ENCODE results near the gene SCYGR8.
A peak's percentile ranks its signal among the peaks of the same experiment; 100 is the strongest.

SCYGR8 gene

GRCh38 chr2:227761740-227762476 is 16.2 kb downstream of the SCYGR8 start:
- DNase-seq (ENCODE audit: low read depth in 3 of 3), result no peak

DNA sequence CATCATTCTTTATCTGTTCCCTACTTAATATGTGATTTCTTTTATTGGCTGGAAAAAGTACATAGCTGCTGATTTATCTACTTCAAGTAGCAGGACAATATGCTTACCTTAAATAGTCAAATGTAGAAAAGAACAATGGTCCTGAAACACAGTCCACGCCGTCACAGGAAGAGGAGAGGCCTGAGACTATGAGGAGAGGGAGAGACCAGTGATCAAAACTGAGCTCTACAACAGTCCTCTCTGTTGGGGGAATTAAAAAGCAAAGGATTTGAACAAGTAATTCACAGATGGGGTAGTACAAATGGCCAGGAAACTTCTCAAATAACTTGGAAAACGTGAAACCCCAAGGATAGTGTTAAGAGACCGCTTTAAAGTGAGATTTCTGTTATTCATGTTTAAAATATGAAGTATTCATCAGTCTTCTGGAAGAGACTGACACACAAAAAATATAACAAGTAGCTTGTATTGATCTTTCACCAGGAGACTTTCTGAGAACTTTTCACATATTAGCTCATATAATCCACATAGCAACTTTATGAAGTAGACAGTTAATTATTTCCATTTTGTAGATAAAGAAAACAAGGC is 20.2 kb downstream of the SCYGR8 start:
- DNase-seq (ENCODE audit: low read depth in 3 of 3), result no peak

GRCh38 chr2:227766373-227766883 is 20.7 kb downstream of the SCYGR8 start:
- peak; percentile 32 to 42 (median 37) for DNase-seq (ENCODE audit: low read depth in 3 of 3)

- no peak for DNase-seq (ENCODE audit: low read depth in 3 of 3)
Observed at GRCh38 chr2:227767830-227768229, 22.1 kb downstream of the SCYGR8 start.

- no peak for DNase-seq (ENCODE audit: low read depth in 3 of 3)
Observed at GRCh38 chr2:227772197-227772661, 26.5 kb downstream of the SCYGR8 start.

- DNase-seq (ENCODE audit: low read depth in 3 of 3), result no peak
Observed at GRCh38 chr2:227772932-227773331, 27.2 kb downstream of the SCYGR8 start.

DNA sequence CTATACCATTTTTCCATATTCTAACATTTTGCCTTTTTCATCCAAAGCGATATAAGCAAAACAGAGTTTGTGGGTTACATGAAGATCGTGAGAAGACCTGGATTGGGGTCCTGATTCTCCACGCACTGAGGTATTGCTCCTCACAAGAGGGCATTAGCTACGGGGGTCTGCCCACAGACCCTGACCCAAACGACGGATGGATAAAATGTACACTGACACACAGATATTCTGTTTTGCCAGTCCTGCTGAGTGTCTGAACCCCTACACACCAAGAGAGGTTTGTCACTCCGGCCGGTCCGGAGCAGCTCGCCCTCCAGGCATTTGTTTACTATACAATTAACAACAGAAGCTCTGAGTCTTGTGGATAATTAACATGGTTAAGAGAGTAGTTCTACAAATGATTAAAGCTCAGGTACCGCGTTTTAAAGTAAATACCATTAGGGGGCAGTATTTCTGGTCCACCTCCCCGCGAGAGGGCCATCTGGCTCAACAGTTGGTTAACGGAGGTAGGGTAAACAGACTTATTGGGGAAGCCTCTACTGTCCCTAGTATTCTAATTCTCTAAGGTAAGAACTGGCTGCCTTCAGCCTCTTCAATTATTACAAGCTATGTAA is 28.4 kb downstream of the SCYGR8 start:
- no peak for DNase-seq (ENCODE audit: low read depth in 3 of 3)

DNA sequence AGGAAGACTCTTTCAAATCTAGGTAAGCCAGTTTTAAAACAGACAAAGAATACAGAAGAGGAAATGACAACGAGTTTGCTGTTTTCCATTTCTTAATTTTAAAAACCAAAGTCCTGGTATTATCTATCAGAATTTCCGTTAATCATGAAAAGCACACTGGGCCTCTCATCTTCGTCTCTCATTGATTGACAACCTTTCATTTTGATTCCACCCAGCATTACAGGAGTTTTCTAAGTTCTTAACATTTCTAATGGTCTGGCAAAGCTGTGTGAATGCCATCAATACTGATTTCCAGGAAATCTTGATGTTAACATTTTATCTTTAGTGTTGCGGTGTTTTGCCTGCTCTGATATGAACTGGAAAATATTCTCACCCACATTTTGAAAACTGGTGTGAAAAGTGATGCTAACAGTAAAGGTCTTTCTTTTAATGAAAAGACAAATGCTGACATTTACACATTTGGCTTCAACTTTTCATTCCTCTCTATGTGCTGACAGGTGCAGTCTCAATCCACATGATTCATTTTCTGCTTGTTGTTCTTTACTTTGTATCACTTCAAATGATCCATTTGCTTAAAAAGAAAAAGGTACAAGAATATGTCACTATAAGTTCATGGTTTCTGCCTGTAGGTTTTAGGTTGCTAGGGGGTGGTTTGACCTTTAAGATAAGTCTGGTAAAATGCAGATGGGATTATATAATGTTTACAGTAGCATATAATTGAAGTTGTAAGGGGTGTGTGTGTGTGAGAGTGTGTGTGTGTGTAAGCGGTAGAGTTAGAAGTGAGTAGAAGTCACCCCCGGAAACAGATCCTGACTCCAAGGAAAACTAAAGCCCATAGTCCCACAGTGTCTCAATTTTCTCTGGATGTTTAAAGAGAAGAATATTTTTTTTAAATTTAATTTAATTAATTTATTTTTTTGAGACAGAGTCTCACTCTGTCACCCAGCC is 29.5 kb downstream of the SCYGR8 start:
- no peak for DNase-seq (ENCODE audit: low read depth in 3 of 3)

GRCh38 chr2:227780981-227781615 is 35.4 kb downstream of the SCYGR8 start:
- no peak for DNase-seq (ENCODE audit: low read depth in 3 of 3)

DNA sequence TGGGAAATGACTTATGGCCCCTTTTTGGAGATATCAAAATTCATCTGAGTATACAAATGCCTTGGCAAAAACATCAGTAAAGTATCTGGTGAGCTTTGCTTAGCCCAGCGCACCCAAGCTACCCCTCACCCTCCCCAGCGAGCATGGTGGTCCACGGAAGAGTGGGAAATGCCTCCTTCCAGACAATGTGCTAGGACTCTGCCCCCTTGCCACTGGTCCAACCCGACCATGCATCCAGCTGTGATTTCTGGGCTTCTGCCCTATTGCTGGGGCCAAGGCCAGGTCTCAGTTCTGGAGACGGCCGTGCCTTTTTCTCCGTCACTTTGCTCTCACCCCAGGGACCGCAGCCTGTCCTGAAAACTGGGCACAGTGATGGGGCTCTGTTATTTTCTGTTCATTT is 36.1 kb downstream of the SCYGR8 start:
- no peak for DNase-seq (ENCODE audit: low read depth in 3 of 3)

- DNase-seq (ENCODE audit: low read depth in 3 of 3), result no peak
Observed at GRCh38 chr2:227782804-227783203, 37.1 kb downstream of the SCYGR8 start.

GRCh38 chr2:227783404-227784138 is 37.9 kb downstream of the SCYGR8 start:
- DNase-seq (ENCODE audit: low read depth in 3 of 3), result no peak

DNA sequence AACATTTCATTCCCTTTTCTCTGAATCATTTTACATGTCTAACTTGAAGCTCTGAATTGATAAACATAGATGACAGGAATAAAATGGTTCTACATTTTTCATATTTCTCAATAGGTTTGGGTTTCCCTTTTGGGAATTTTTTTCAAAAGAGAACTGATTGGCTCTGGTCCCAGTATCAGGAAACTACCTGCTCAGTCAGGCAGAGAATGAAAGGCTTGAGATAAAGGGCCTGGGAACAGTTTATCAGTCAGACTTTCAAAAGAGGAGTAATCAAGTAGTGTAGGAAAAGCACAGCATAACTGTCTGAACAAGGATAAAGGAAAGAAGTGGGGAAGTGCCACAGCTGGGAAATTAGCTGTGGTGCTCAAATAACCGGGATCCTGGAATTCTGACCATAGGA is 39.6 kb downstream of the SCYGR8 start:
- no peak for DNase-seq (ENCODE audit: low read depth in 3 of 3)

- DNase-seq (ENCODE audit: low read depth in 3 of 3), result no peak
Observed at GRCh38 chr2:227788561-227789018, 42.9 kb downstream of the SCYGR8 start.

- DNase-seq (ENCODE audit: low read depth in 3 of 3), result no peak
Observed at GRCh38 chr2:227789803-227790202, 44.1 kb downstream of the SCYGR8 start.

GRCh38 chr2:227793148-227793712 is 47.5 kb downstream of the SCYGR8 start:
- DNase-seq (ENCODE audit: low read depth in 3 of 3), result no peak
